ENCODE measurements around the gene FN3KRP.

GRCh38 chr17:82709676-82710498, 6.6 kb upstream of the FN3KRP start:
- TF ChIP-seq CTCF (IDR thresholded peaks at IDR 0.05) (no peak), POLR2A (IDR thresholded peaks at IDR 0.05) (no peak), POLR2AphosphoS5 (IDR thresholded peaks at IDR 0.05) (no peak)

Measured in transverse colon (tissue), 4 donors.